B cell (primary cell): Measurements from ENCODE around the gene SEPHS2. TPM values are rescaled to one million over a fixed set of nuclear protein-coding genes. Genes with fewer than 3 reads are reported as not detected.

Experiments used
- ATAC-seq: fragments of 200-7000 bp; cut with Tn5 transposase; one replicate; pipeline ENCODE4 v1.10.0; 2021; ENCODE audit warnings: low read depth, mild to moderate bottlenecking, moderate number of reproducible peaks, moderate library complexity
- CTCF ChIA-PET: fragments of 350-600 bp; sonication (Branson Sonifier 250); formaldehyde crosslinking; loops from one replicate; lab custom pipeline; 2021; ENCODE audit warnings: antibody characterized with exemption, inconsistent platforms; lab: Charles Lee
- POLR2A ChIA-PET: fragments of 350-600 bp; sonication (Branson Sonifier 250); formaldehyde crosslinking; loops from one replicate; lab custom pipeline; 2021; ENCODE audit warnings: antibody characterized with exemption; lab: Charles Lee
- DNase-seq: peaks from one replicate; pipeline ENCODE4 v3.0.0; 2013
- H2AFZ ChIP-seq: 2 replicates; pipeline ENCODE4 v1.6.1; 2012; ENCODE audit warnings: mild to moderate bottlenecking, low read depth, low read length; ENCODE audit not compliant: insufficient read depth, poor library complexity, severe bottlenecking
- H3K27ac ChIP-seq, 2 donors: 1 replicate in 1 of 2; 2 replicates in 1 of 2; pipeline ENCODE4 v1.5.1; 2012 to 2013; ENCODE audit warnings: low read length in 2 of 2, mild to moderate bottlenecking in 2 of 2, moderate library complexity in 1 of 2
- H3K27me3 ChIP-seq, 4 experiments: fragments of 200-600 bp in 1 of 4; sonication (generic) in 1 of 4; replicated peaks in 1 of 4; 1 replicate in 2 of 4; 2 replicates in 2 of 4; pipeline versions ENCODE4 v1.6.1 to v1.7.0; 2013 to 2016; ENCODE audit warnings: low read length in 3 of 4, mild to moderate bottlenecking in 2 of 4, mixed read lengths in 1 of 4, moderate library complexity in 1 of 4; ENCODE audit not compliant: insufficient read depth in 4 of 4, control insufficient read depth in 3 of 4; ENCODE audit errors: control extremely low read depth in 1 of 4
- H3K36me3 ChIP-seq, 2 experiments: replicated peaks in 1 of 2; 1 replicate in 1 of 2; 2 replicates in 1 of 2; pipeline versions ENCODE4 v1.6.1 to v1.7.1; 2013; ENCODE audit warnings: low read length in 1 of 2; ENCODE audit not compliant: insufficient read depth in 2 of 2, control insufficient read depth in 1 of 2; ENCODE audit errors: control extremely low read depth in 1 of 2, extremely low read depth in 1 of 2
- H3K4me1 ChIP-seq, 2 donors: fragments of 200-600 bp in 1 of 2; sonication (generic) in 1 of 2; 1 replicate in 1 of 2; 2 replicates in 1 of 2; pipeline versions ENCODE4 v1.5.1 to v1.6.1; 2013 to 2017; ENCODE audit warnings: low read length in 2 of 2; ENCODE audit not compliant: control insufficient read depth in 2 of 2, insufficient read depth in 2 of 2
- H3K4me2 ChIP-seq: replicated peaks from 2 replicates; pipeline ENCODE3; 2012; ENCODE audit warnings: mild to moderate bottlenecking, low read depth, low read length; ENCODE audit not compliant: poor library complexity, severe bottlenecking
- H3K4me3 ChIP-seq, 5 experiments: fragments of 200-600 bp in 1 of 5; sonication (generic) in 1 of 5; 1 replicate in 3 of 5; 2 replicates in 2 of 5; pipeline versions ENCODE4 v1.5.1 to v1.7.0; 2011 to 2016; ENCODE audit warnings: low read length in 4 of 5, mild to moderate bottlenecking in 4 of 5, low read depth in 2 of 5, control low read depth in 1 of 5, moderate library complexity in 1 of 5; ENCODE audit not compliant: insufficient read depth in 1 of 5; ENCODE audit errors: control extremely low read depth in 1 of 5, extremely low read depth in 1 of 5
- H3K79me2 ChIP-seq: fragments of 200-600 bp; sonication (generic); one replicate; pipeline ENCODE4 v1.6.0; 2016; ENCODE audit warnings: low read length; ENCODE audit not compliant: control insufficient read depth, insufficient read depth
- H3K9ac ChIP-seq: fragments of 200-600 bp; sonication (generic); 2 replicates; pipeline ENCODE4 v1.6.1; 2017; ENCODE audit warnings: mild to moderate bottlenecking, low read length, moderate library complexity
- H3K9me3 ChIP-seq, 3 donors: one replicate each; pipeline versions ENCODE4 v1.6.1 to v1.7.1; 2013; ENCODE audit warnings: low read length in 2 of 3; ENCODE audit not compliant: control insufficient read depth in 2 of 3, insufficient read depth in 1 of 3; ENCODE audit errors: control extremely low read depth in 1 of 3
- H4K20me1 ChIP-seq: 2 replicates; pipeline ENCODE4 v1.6.0; 2012; ENCODE audit warnings: mild to moderate bottlenecking, low read length; ENCODE audit not compliant: insufficient read depth, control insufficient read depth, poor library complexity, severe bottlenecking
- H3K27ac Mint-ChIP-seq: one replicate; pipeline ENCODE4 v1.8.0; 2021; ENCODE audit warnings: mixed read lengths
- H3K27me3 Mint-ChIP-seq: one replicate; pipeline ENCODE4 v1.8.0; 2021; ENCODE audit warnings: mixed read lengths
- H3K4me1 Mint-ChIP-seq: one replicate; pipeline ENCODE4 v1.8.0; 2021; ENCODE audit warnings: mixed read lengths
- H3K4me3 Mint-ChIP-seq: one replicate; pipeline ENCODE4 v1.8.0; 2021; ENCODE audit warnings: mixed read lengths
- H3K9me3 Mint-ChIP-seq: one replicate; pipeline ENCODE4 v1.8.0; 2022; ENCODE audit warnings: mixed read lengths; ENCODE audit not compliant: insufficient read depth
- CTCF ChIP-seq: fragments of 200-600 bp; IDR thresholded peaks from one replicate; pipeline ENCODE4 v1.8.0; 2022; ENCODE audit warnings: antibody characterized with exemption, mild to moderate bottlenecking
- EZH2 ChIP-seq: IDR thresholded peaks from 2 replicates; pipeline ENCODE4 v1.6.1; 2012; ENCODE audit warnings: borderline replicate concordance, low read depth, mild to moderate bottlenecking, moderate library complexity, low read length; ENCODE audit not compliant: insufficient read depth, poor library complexity, severe bottlenecking
- WGBS: methylation state at CpG from one replicate; pipeline ENCODE4 v1.1.5; 2013; ENCODE audit warnings: missing lambda C conversion rate; ENCODE audit not compliant: insufficient coverage; 5-methylcytosine and 5-hydroxymethylcytosine counted together
- intact Hi-C: fragments of 100-400 bp; cut with micrococcal nuclease; formaldehyde crosslinking; loops from one replicate; pipeline ENCODE4 v1.10.0; 2022
- polyA plus RNA-seq: library from polyadenylated mRNA; depleted of rRNA; stranded (reverse); fragments of >200 nt; gene quantifications from 2 replicates; pipeline ENCODE4 v1.2.3, GENCODE V29; 2012
- total RNA-seq, 2 donors: library from RNA; stranded (reverse); fragments of 120-200 nt in 1 of 2; gene quantifications; 1 replicate in 1 of 2; 2 replicates in 1 of 2; pipeline versions ENCODE4 v1.2.3 to v1.2.4, GENCODE V29; 2013 to 2022

SEPHS2 gene
- total and polyA plus RNA-seq, 2 donors (not counting 1 experiment from before 2014, with no cell fraction given) = 13.8 to 63.2 TPM

DNA sequence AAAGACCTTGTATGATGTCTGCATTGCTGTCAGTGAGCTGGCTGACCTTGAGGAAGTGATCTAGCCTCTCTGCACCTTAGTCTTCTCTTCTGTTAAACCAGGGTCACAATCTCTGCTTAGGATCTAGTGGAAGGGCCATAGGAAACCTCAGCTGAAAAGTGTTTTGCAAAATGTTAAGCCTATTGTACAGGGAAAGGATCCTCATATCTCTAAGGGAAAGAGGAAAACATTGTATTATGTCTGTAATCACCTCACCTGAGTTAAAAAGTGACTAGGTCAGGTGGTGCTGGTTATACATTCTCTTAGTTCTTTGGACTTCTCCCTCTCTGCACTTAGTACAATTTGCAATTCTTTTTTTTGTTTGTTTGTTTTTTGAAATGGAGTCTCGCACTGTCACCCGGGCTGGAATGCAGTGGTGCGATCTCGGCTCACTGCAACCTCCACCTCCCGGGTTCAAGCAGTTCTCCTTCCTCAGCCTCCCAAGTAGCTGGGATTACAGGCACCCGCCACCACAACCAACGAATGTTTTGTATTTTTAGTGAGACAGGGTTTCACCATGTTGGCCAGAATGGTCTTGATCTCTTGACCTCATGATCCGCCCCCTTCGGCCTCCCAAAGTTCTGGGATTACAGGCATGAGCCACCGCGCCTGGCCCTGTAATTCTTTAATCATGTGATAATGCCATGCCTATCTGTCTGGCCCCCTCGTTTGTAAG is 2.0 kb upstream of the SEPHS2 start:
- H3K27me3 Mint-ChIP-seq = no peaks in the 10 kb centered on the region
- Histone ChIP-seq H3K4me3 (no peak overlapping the region), H3K79me2 (peaks cover 25% of the 10 kb centered on the region), H3K27me3 (no peaks in the 10 kb centered on the region), H3K27ac (no peak overlapping the region), H3K4me2 (no peak overlapping the region), H4K20me1 (peaks cover 22% of the 10 kb centered on the region), H3K9me3 (peaks cover 0 to 10% (median 0%) of the 10 kb centered on the region in 3 donors), H3K4me1 (peaks cover 41 to 53% of the 10 kb centered on the region in 2 donors), H2AFZ (no peak overlapping the region), H3K9ac (no peak overlapping the region), H3K36me3 (peaks cover 0 to 18% of the 10 kb centered on the region in 2 experiments)
- peak overlapping the region; percentile 41 for H3K27ac Mint-ChIP-seq
- H3K4me1 Mint-ChIP-seq = peaks cover 54% of the 10 kb centered on the region
- CTCF ChIA-PET = interaction anchor here (1.3 to 7.4 kb wide), 6 partner anchors 12 to 150 kb away, joined by 3 to 77 read pairs (median 26); partner anchors contain the start of genes DCTPP1, ITGAL and ZNF747
- no peak overlapping the region for H3K4me3 Mint-ChIP-seq
- no peak for DNase-seq
- intact Hi-C loops = no loop called here
- ATAC-seq = no peak
- WGBS = 99% methylated on average over 11 of the region's 12 CpGs
- POLR2A ChIA-PET = interaction anchor here (0.6 to 1.2 kb wide), 3 partner anchors 9 to 26 kb away, joined by 4 to 7 read pairs (median 4); no protein-coding TSS in a partner anchor
- no peak for TF ChIP-seq EZH2
- no peak for TF ChIP-seq CTCF
- no peaks in the 10 kb centered on the region for H3K9me3 Mint-ChIP-seq

DNA sequence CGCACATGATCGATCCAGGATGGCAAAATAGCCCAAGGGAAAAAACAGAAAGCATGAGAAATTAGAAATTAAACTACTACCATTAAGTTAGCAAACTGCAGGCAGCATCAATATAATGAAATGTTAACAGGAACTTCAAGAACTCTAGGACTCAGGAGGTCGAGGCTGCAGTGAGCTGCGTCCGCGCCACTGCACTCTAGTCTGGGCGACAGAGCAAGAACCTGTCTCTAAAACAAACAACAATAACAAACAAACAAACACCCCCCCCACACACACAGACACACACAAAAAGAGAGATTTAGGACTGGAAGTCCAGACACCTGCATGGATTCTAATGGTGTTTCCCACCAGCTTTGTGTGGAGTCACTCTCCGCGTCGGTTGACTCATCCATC is 525 bp upstream of the SEPHS2 start:
- Histone ChIP-seq H3K9ac (peak overlapping the region; percentile 74), H3K4me2 (peak overlapping the region; percentile 72), H3K36me3 (peaks cover 0 to 18% of the 10 kb centered on the region in 2 experiments), H3K79me2 (peaks cover 25% of the 10 kb centered on the region), H3K9me3 (peaks cover 0 to 9% (median 0%) of the 10 kb centered on the region in 3 donors), H3K27me3 (no peaks in the 10 kb centered on the region), H2AFZ (peak overlapping the region; percentile 81), H3K27ac (peak overlapping the region; percentile 78 to 85), H3K4me3 (peak overlapping the region; percentile 74 to 99 (median 78)), H4K20me1 (peaks cover 22% of the 10 kb centered on the region), H3K4me1 (peaks cover 33 to 42% of the 10 kb centered on the region in 2 donors)
- ChIA-PET POLR2A (interaction anchor here (0.7 to 2.1 kb wide), 5 partner anchors 13 to 126 kb away, joined by 3 to 6 read pairs (median 3); partner anchors contain the start of genes ITGAL and ZNF688), CTCF (interaction anchor here (0.8 to 7.4 kb wide), 7 partner anchors 14 to 152 kb away, joined by 3 to 77 read pairs (median 22); partner anchors contain the start of genes DCTPP1, ITGAL and ZNF747)
- TF ChIP-seq CTCF (no peak), EZH2 (no peak)
- Mint-ChIP-seq H3K27ac (peak overlapping the region; percentile 97), H3K4me3 (peak overlapping the region; percentile 96), H3K9me3 (no peaks in the 10 kb centered on the region), H3K4me1 (peaks cover 45% of the 10 kb centered on the region), H3K27me3 (no peaks in the 10 kb centered on the region)
- no peak for DNase-seq
- WGBS = 40% methylated on average over 1 of the region's 10 CpGs
- ATAC-seq = no peak
- intact Hi-C loops = no loop called here
